ENCODE data around the gene MBP. TPM values are rescaled to one million over a fixed set of nuclear protein-coding genes. Genes with fewer than 3 reads are reported as not detected.

The MBP gene
- total RNA-seq, 2 experiments from 2014 or later, result 13.5 to 28.9 TPM

GRCh38 chr18:77093067-77093430, 39.5 kb downstream of the MBP start:
- Histone ChIP-seq H3K36me3 (ENCODE audit: insufficient read depth, low read length) (no peaks in the 10 kb centered on the region; the same call in 1 of the 2 replicates), H3K79me2 (ENCODE audit: insufficient read depth, low read depth, low read length) (no peaks in the 10 kb centered on the region), H2AFZ (ENCODE audit: low read length) (no peak overlapping the region), H4K20me1 (ENCODE audit: insufficient read depth, low read length) (no peaks in the 10 kb centered on the region), H3K9me2 (ENCODE audit: insufficient read depth, low read length) (no peaks in the 10 kb centered on the region), H3K27ac (ENCODE audit: low read depth, low read length, poor library complexity, severe bottlenecking) (no peak overlapping the region), H3K4me3 (ENCODE audit: low read depth, low read length, poor library complexity, severe bottlenecking) (no peak overlapping the region), H3K4me2 (ENCODE audit: low read length) (no peak overlapping the region), H3K4me1 (ENCODE audit: insufficient read depth, low read length, poor library complexity, severe bottlenecking) (peaks cover 41% of the 10 kb centered on the region), H3K9me3 (ENCODE audit: low read length) (no peaks in the 10 kb centered on the region)
- ChIA-PET CTCF (ENCODE audit: unreplicated experiment) (no interaction called here), POLR2A (no interaction called here)
- BruUV-seq (replicated peaks), result no TSS peak
- intact Hi-C loops (cut with micrococcal nuclease; ENCODE audit: unreplicated experiment), result no loop called here
- DNase-seq (ENCODE audit: low spot score), result no peak
- no peak for TF ChIP-seq CTCF (conservative IDR thresholded peaks at IDR 0.05; ENCODE audit: low read length)
- TF ChIP-seq EZH2phosphoT487 (IDR thresholded peaks at IDR 0.05; ENCODE audit: borderline replicate concordance, low read depth, low read length), result no peak

GRCh38 chr18:77092104-77093066, 40.2 kb downstream of the MBP start:
- BruUV-seq (replicated peaks), result no TSS peak
- no peaks in the 10 kb centered on the region for H3K9me2 ChIP-seq (ENCODE audit: insufficient read depth, low read length)
- no peak overlapping the region for H3K4me2 ChIP-seq (ENCODE audit: low read length)
- DNase-seq (ENCODE audit: low spot score), result no peak
- ChIA-PET POLR2A (no interaction called here), CTCF (ENCODE audit: unreplicated experiment) (no interaction called here)
- no peak overlapping the region for H3K27ac ChIP-seq (ENCODE audit: low read depth, low read length, poor library complexity, severe bottlenecking)
- H3K36me3 ChIP-seq (ENCODE audit: insufficient read depth, low read length), result no peaks in the 10 kb centered on the region; the same call in 1 of the 2 replicates
- H3K4me1 ChIP-seq (ENCODE audit: insufficient read depth, low read length, poor library complexity, severe bottlenecking), result peaks cover 35% of the 10 kb centered on the region
- no peaks in the 10 kb centered on the region for H4K20me1 ChIP-seq (ENCODE audit: insufficient read depth, low read length)
- no peak overlapping the region for H3K4me3 ChIP-seq (ENCODE audit: low read depth, low read length, poor library complexity, severe bottlenecking)
- H2AFZ ChIP-seq (ENCODE audit: low read length), result no peak overlapping the region
- no peaks in the 10 kb centered on the region for H3K79me2 ChIP-seq (ENCODE audit: insufficient read depth, low read depth, low read length)
- H3K9me3 ChIP-seq (ENCODE audit: low read length), result no peaks in the 10 kb centered on the region
- intact Hi-C loops (cut with micrococcal nuclease; ENCODE audit: unreplicated experiment), result no loop called here
- TF ChIP-seq EZH2phosphoT487 (IDR thresholded peaks at IDR 0.05; ENCODE audit: borderline replicate concordance, low read depth, low read length), result no peak
- TF ChIP-seq CTCF (conservative IDR thresholded peaks at IDR 0.05; ENCODE audit: low read length), result no peak

GRCh38 chr18:77091366-77091765, 41.2 kb downstream of the MBP start:
- ChIA-PET CTCF (ENCODE audit: unreplicated experiment) (no interaction called here), POLR2A (no interaction called here)
- intact Hi-C loops (cut with micrococcal nuclease; ENCODE audit: unreplicated experiment), result no loop called here
- DNase-seq (ENCODE audit: low spot score), result no peak
- no peak overlapping the region for H3K27ac ChIP-seq (ENCODE audit: low read depth, low read length, poor library complexity, severe bottlenecking)
- no peaks in the 10 kb centered on the region for H3K9me3 ChIP-seq (ENCODE audit: low read length)
- H2AFZ ChIP-seq (ENCODE audit: low read length), result no peak overlapping the region
- H3K79me2 ChIP-seq (ENCODE audit: insufficient read depth, low read depth, low read length), result no peaks in the 10 kb centered on the region
- H3K9me2 ChIP-seq (ENCODE audit: insufficient read depth, low read length), result no peaks in the 10 kb centered on the region
- peaks cover 24% of the 10 kb centered on the region for H3K4me1 ChIP-seq (ENCODE audit: insufficient read depth, low read length, poor library complexity, severe bottlenecking)
- no peak for TF ChIP-seq EZH2phosphoT487 (IDR thresholded peaks at IDR 0.05; ENCODE audit: borderline replicate concordance, low read depth, low read length)
- no peak for TF ChIP-seq CTCF (conservative IDR thresholded peaks at IDR 0.05; ENCODE audit: low read length)
- no peak overlapping the region for H3K4me3 ChIP-seq (ENCODE audit: low read depth, low read length, poor library complexity, severe bottlenecking)
- no peaks in the 10 kb centered on the region for H4K20me1 ChIP-seq (ENCODE audit: insufficient read depth, low read length)
- BruUV-seq (replicated peaks), result no TSS peak
- no peak overlapping the region for H3K4me2 ChIP-seq (ENCODE audit: low read length)
- H3K36me3 ChIP-seq (ENCODE audit: insufficient read depth, low read length), result no peaks in the 10 kb centered on the region; the same call in 1 of the 2 replicates

Data from OCI-LY7 (cell line).